K562 (cell line): ENCODE results near the gene MBOAT2. TPM values are rescaled to one million over a fixed set of nuclear protein-coding genes. Genes with fewer than 3 reads are reported as not detected.

Experiments used
- CGGBP1 ChIP-seq: fragments of 250-450 bp; sonication (Bioruptor Pico); IDR thresholded peaks from 2 replicates; pipeline ENCODE4 v1.9.0; 2021; ENCODE audit warnings: mild to moderate bottlenecking
- EGR1 ChIP-seq: fragments of 450-650 bp; conservative IDR thresholded peaks from 2 replicates; pipeline ENCODE4 v1.6.1; 2017; ENCODE audit warnings: mild to moderate bottlenecking
- EHMT2 ChIP-seq: fragments of 450-650 bp; IDR thresholded peaks from 2 replicates; pipeline ENCODE4 v1.6.1; 2018; ENCODE audit warnings: antibody characterized with exemption
- ETS1 ChIP-seq: conservative IDR thresholded peaks from 2 replicates; pipeline ENCODE4 v1.6.1; 2011; ENCODE audit warnings: low read depth, mild to moderate bottlenecking, low read length; ENCODE audit not compliant: control insufficient read depth
- HDAC1 ChIP-seq, 2 experiments: fragments of 450-650 bp; IDR thresholded peaks; 2 replicates each; pipeline ENCODE4 v1.6.1; 2016 to 2017; ENCODE audit warnings: inconsistent platforms in 1 of 2, mild to moderate bottlenecking in 1 of 2, moderate library complexity in 1 of 2
- MTA2 ChIP-seq: fragments of 450-650 bp; IDR thresholded peaks from 2 replicates; pipeline ENCODE4 v1.6.1; 2016; ENCODE audit warnings: low read depth
- PHF21A ChIP-seq: fragments of 450-650 bp; IDR thresholded peaks from 2 replicates; pipeline ENCODE4 v1.6.1; 2017; ENCODE audit warnings: low read depth, borderline replicate concordance
- ZBTB11 ChIP-seq, 3 experiments: fragments of 200-800 bp in 1 of 3; fragments of 250-450 bp in 1 of 3; fragments of 450-650 bp in 1 of 3; sonication (Bioruptor Pico) in 1 of 3; sonication (Bioruptor generic) in 1 of 3; formaldehyde crosslinking in 1 of 3; IDR thresholded peaks; 2 replicates each; pipeline versions ENCODE4 v1.6.1 to v1.8.0; 2016 to 2022; ENCODE audit warnings: mild to moderate bottlenecking in 2 of 3, missing genetic modification characterization in 2 of 3, missing compliant biosample characterization in 1 of 3, moderate library complexity in 1 of 3
- polyA plus RNA-seq, 8 experiments: library from polyadenylated mRNA; depleted of rRNA in 4 of 8; stranded (reverse) in 5 of 8; unstranded in 3 of 8; fragments of >200 nt; fragmentation: Nextera tagmentation in 2 of 8; fragmentation: Illumina TruSeq in 1 of 8; extraction: Ambion mirVana in 2 of 8; extraction: Trizol in 1 of 8; gene quantifications; 2 replicates each; pipeline versions ENCODE4 v1.2.1 to v1.2.3, GENCODE V29; 2011 to 2014; ENCODE audit warnings: inconsistent platforms in 1 of 8, missing spikeins in 1 of 8
- total RNA-seq, 7 experiments: library from RNA; depleted of rRNA in 6 of 7; stranded (reverse); fragments of >200 nt in 6 of 7; fragmentation: Illumina TruSeq in 2 of 7; extraction: Trizol in 2 of 7; gene quantifications; 2 replicates each; pipeline versions ENCODE4 v1.2.1 to v1.2.3, GENCODE V29; 2011 to 2021; ENCODE audit warnings: low replicate concordance in 1 of 7
- TF ChIP-seq, protein P1 (sequence below): sonication (generic); formaldehyde crosslinking; IDR thresholded peaks from 2 replicates; pipeline ENCODE4 v1.8.0; 2022; ENCODE audit warnings: missing genetic modification reagents, mild to moderate bottlenecking, moderate library complexity, borderline replicate concordance

The MBOAT2 gene
- total and polyA plus RNA-seq, 9 of the 15 experiments (the other 6 are each of a cell fraction or from before 2014, with no cell fraction given): 8.4 to 122 (median 27.6) TPM

DNA sequence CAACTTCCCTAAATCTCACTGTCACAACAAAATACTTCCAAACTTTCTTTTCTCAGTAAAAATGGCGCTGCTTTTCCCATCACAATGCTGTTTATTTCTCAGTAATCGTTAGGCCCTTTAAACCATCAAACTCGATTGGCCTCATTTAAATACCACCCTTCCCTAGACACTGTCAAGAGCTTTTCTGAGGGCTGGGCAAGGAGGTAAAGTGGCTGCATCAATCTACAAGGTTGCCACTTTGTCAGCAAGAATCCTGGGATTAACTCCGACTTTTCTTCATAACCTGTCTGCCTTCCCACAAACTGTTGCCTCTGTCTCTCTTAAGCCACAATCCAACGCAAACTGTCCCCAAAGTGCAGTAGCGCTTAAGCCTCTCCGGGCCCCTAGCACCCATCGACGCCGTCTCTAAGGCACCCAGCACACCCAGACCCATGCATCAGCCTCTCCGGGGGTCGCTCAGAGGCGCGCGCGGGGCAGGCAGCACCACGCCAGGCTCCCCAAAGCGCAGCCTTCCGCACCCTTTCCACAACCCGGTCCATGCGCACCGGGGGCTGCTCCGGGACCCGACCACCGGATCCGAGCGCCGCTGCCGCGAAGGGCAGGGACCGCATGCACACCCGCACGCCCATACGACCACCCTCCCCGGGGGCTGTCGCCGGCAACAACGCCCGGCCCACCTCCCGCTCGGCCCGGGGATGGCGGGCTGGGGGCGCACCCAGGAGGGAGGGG is 683 bp downstream of the MBOAT2 start (continued):
- TF ChIP-seq, protein P1, sequence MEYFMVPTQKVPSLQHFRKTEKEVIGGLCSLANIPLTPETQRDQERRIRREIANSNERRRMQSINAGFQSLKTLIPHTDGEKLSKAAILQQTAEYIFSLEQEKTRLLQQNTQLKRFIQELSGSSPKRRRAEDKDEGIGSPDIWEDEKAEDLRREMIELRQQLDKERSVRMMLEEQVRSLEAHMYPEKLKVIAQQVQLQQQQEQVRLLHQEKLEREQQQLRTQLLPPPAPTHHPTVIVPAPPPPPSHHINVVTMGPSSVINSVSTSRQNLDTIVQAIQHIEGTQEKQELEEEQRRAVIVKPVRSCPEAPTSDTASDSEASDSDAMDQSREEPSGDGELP (CRISPR knock-in tag): peak; percentile 35; the same call in 1 of the 2 replicates
- TF ChIP-seq EHMT2 (no peak), CGGBP1 (CRISPR knock-in tag) (no peak), ZBTB11 (CRISPR knock-in tag; IDR thresholded peaks at IDR 0.05) (no peak), MTA2 (0 out of 2 replicates have a peak, but pooled peaks have one; percentile 8), EGR1 (peak; percentile 64), ETS1 (0 out of 2 replicates have a peak, but pooled peaks have one; percentile 16), PHF21A (no peak), HDAC1 (IDR thresholded peaks at IDR 0.05) (peak in 1 of 2 experiments; percentile 50; a peak in 1 of 4 replicates)
